ENCODE results near the gene ZDHHC17.

The ZDHHC17 gene

DNA sequence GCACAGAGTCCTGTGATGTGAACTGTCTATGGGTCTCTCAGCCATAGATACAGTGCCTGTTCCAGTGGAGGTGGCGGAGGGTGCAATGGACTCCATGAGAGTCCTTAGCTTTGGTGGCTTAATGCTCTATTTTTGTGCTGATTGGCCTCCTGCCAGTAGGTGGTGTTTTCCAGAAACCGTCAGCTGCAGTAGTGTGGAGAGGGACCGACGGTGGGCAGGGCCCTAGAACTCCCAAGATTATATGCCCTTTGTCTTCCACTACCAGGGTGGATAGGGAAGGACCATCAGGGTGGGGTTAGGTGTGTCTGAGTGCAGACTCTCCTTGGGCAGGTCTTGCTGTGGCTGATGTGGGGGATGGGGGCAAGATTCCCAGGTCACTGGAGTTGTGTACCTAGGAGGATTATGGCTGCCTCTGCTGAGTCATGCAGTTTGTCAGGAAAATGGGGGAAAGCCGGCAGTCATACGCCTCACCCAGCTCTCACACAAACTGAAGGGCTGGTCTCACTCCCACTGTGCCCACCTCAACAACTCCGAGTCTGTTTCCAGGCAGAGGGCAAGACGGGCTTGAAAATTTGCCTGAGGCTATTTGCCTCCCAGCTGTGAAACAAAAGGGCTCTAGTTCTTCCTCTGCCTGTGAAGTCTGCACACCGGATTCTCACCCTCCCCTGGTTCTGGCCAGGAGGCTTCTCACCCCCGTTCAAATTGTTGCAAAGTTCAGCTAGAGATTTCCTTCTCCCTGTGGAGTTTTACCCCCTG, 24.9 kb upstream of the ZDHHC17 start:
- no peak overlapping the region for H3K4me2 ChIP-seq (ENCODE audit: low read length)
- no peaks in the 10 kb centered on the region for H3K4me1 ChIP-seq (ENCODE audit: insufficient read depth, low read length, severe bottlenecking)
- H3F3A ChIP-seq (ENCODE audit: insufficient read depth, low read length), result no peaks in the 10 kb centered on the region
- no peaks in the 10 kb centered on the region for H4K20me1 ChIP-seq (ENCODE audit: insufficient read depth, low read length)
- H3K27me3 ChIP-seq (ENCODE audit: insufficient read depth, low read length), result no peaks in the 10 kb centered on the region
- H3K36me3 ChIP-seq (ENCODE audit: insufficient read depth, low read length), result no peaks in the 10 kb centered on the region
- H3K4me3 ChIP-seq (ENCODE audit: low read depth, low read length, poor library complexity, severe bottlenecking), result no peak overlapping the region
- H2AFZ ChIP-seq (ENCODE audit: low read length), result no peak overlapping the region
- no peak overlapping the region for H3K27ac ChIP-seq (ENCODE audit: low read depth, low read length, poor library complexity, severe bottlenecking)
- H3K9me3 ChIP-seq (ENCODE audit: low read length), result no peaks in the 10 kb centered on the region
- H3K9ac ChIP-seq (ENCODE audit: low read length), result no peak overlapping the region
- TF ChIP-seq CTCF (IDR thresholded peaks at IDR 0.05; ENCODE audit: low read length), result no peak
- TF ChIP-seq EZH2 (IDR thresholded peaks at IDR 0.05; ENCODE audit: borderline replicate concordance, low read length), result no peak
- H3K9me2 ChIP-seq (ENCODE audit: low read depth, low read length), result no peaks in the 10 kb centered on the region
- H3K79me2 ChIP-seq (ENCODE audit: insufficient read depth, low read length), result no peaks in the 10 kb centered on the region

DNA sequence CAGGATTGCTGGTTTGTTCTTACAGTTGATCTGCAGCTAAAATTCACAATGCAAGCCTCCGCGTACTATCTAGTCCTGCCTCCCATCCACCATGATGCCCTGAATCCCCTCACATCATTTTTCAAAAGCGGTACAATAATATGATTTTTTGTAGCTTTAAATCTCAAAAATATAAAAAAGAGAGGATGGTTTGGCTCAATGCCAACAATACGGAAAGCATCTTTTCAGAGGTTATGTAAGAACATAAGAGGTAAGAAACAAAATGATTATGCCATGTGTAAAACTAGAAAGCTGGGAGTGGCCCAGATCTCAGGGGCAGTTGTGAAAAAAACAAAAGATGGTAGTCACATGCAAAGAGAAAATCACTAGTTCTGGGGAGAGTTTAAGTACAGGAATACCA, 24.0 kb upstream of the ZDHHC17 start:
- Histone ChIP-seq H3K79me2 (ENCODE audit: insufficient read depth, low read length) (no peaks in the 10 kb centered on the region), H4K20me1 (ENCODE audit: insufficient read depth, low read length) (no peaks in the 10 kb centered on the region), H3K36me3 (ENCODE audit: insufficient read depth, low read length) (no peaks in the 10 kb centered on the region), H3F3A (ENCODE audit: insufficient read depth, low read length) (no peaks in the 10 kb centered on the region), H3K4me3 (ENCODE audit: low read depth, low read length, poor library complexity, severe bottlenecking) (no peak overlapping the region), H3K9me2 (ENCODE audit: low read depth, low read length) (no peaks in the 10 kb centered on the region), H3K4me2 (ENCODE audit: low read length) (no peak overlapping the region), H3K27ac (ENCODE audit: low read depth, low read length, poor library complexity, severe bottlenecking) (no peak overlapping the region), H3K4me1 (ENCODE audit: insufficient read depth, low read length, severe bottlenecking) (no peaks in the 10 kb centered on the region), H3K9me3 (ENCODE audit: low read length) (no peaks in the 10 kb centered on the region), H3K9ac (ENCODE audit: low read length) (no peak overlapping the region), H3K27me3 (ENCODE audit: insufficient read depth, low read length) (no peaks in the 10 kb centered on the region), H2AFZ (ENCODE audit: low read length) (no peak overlapping the region)
- no peak for TF ChIP-seq EZH2 (IDR thresholded peaks at IDR 0.05; ENCODE audit: borderline replicate concordance, low read length)
- TF ChIP-seq CTCF (IDR thresholded peaks at IDR 0.05; ENCODE audit: low read length), result no peak

DNA sequence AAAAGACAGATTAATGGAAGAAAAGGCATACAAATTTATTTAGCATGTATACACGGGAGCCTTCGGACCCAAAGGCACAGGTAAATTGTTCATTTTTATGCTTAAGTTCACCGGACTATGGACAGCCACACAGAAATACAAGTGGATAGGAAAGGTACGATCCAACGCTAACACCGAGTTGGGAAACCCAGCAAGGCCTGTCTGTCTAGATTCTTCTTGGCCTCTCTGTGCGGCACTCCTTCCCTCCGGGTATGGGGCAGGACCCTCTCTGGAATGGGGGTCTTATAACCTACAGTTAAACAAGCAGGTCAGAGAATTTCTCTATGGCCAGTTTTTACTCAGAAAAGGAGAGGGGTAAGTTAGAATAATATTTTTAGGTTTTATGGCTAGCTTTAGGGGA, 23.4 kb upstream of the ZDHHC17 start:
- no peaks in the 10 kb centered on the region for H3K27me3 ChIP-seq (ENCODE audit: insufficient read depth, low read length)
- H3K4me1 ChIP-seq (ENCODE audit: insufficient read depth, low read length, severe bottlenecking), result no peaks in the 10 kb centered on the region
- H3K4me3 ChIP-seq (ENCODE audit: low read depth, low read length, poor library complexity, severe bottlenecking), result no peak overlapping the region
- H3K9me3 ChIP-seq (ENCODE audit: low read length), result no peaks in the 10 kb centered on the region
- H3K79me2 ChIP-seq (ENCODE audit: insufficient read depth, low read length), result no peaks in the 10 kb centered on the region
- H3K4me2 ChIP-seq (ENCODE audit: low read length), result no peak overlapping the region
- H3K9me2 ChIP-seq (ENCODE audit: low read depth, low read length), result no peaks in the 10 kb centered on the region
- no peaks in the 10 kb centered on the region for H4K20me1 ChIP-seq (ENCODE audit: insufficient read depth, low read length)
- H3F3A ChIP-seq (ENCODE audit: insufficient read depth, low read length), result no peaks in the 10 kb centered on the region
- no peak overlapping the region for H3K27ac ChIP-seq (ENCODE audit: low read depth, low read length, poor library complexity, severe bottlenecking)
- H2AFZ ChIP-seq (ENCODE audit: low read length), result no peak overlapping the region
- TF ChIP-seq EZH2 (IDR thresholded peaks at IDR 0.05; ENCODE audit: borderline replicate concordance, low read length) (no peak), CTCF (IDR thresholded peaks at IDR 0.05; ENCODE audit: low read length) (no peak)
- no peak overlapping the region for H3K9ac ChIP-seq (ENCODE audit: low read length)
- no peaks in the 10 kb centered on the region for H3K36me3 ChIP-seq (ENCODE audit: insufficient read depth, low read length)
